DMS 273 treated with DMSO at 0.1 percent for 48 hours (cell line): ENCODE results near the gene ABCD4.
"Not testable (repeated sequence)": the region's sequence is repeated elsewhere in the genome, so short reads cannot be mapped to it uniquely, and the experiment has no call there.

Source experiments
- DNase-seq: peaks from one replicate; lab custom pipeline; 2025; lab: John Stamatoyannopoulos, UW

ABCD4 gene

GRCh38 chr14:74302152-74302628 is 544 bp downstream of the ABCD4 start:
- peak; percentile 51 for DNase-seq

- no peak for DNase-seq
These were observed 1.1 kb downstream of the ABCD4 start for GRCh38 chr14:74301594-74302151.

DNA sequence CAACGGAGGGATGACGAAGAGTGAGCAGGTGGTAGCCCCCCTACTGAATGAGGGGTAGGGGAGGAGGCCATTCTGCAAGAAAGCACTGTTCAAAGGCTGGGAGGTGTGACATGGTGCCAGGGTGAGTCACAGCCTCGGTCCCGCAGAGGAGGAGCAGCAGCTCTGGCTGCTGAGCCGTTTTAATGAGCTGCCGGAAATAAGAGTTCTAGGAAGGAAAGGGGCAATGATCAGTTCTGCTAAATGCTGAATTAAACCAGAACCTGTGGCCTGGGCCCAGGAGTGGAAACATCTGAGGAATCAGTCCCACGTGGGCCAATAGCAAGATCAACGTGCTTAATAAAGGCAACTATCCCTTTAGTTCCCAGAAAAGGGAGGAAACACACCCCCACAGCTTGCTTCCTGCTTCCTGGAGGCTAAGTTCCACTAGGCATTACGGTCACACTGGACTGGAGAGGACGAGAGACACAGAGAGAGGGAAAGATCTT is 3.6 kb downstream of the ABCD4 start:
- DNase-seq = no peak

GRCh38 chr14:74297986-74298385 is 4.7 kb downstream of the ABCD4 start:
- DNase-seq = no peak

GRCh38 chr14:74296037-74296467 is 6.7 kb downstream of the ABCD4 start:
- DNase-seq = no peak

DNA sequence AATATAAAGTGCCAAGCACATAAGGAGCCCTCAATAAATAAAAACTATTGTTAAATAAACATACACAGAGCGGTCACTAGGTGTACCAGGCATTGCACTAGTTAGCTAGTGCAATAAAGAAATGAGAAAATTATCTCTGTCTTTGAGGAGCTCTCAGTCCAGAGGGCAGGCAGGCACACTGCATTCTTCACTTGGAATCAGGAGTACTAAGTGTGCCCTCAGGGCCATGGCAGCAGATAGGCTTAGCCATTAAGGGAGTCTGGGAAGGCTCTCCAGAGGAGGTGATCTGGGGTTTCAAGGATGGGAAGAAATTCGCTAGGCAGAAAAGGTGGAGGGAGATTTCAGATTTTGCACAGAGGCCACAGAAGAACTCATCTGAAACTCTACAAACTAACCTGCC is 9.1 kb downstream of the ABCD4 start:
- DNase-seq = no peak

DNA sequence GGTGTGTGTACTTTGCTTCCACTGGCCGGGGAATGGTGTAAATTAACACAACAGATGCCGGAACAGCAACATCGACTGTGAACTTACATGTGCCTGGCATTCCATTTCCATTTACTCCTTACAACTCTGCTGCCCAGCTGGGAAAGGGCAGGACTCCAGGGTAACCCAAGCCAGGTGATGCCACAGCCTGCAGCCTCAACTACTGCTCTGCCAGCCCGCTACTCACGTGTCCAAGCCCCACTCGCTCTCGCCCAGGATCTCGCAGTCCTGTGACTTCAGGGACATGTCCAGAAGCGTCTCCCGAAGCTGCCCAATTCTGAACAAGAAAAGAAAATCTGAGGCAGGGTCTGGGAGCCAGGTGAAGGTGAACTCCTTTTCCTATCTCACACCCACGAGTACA is 10.7 kb downstream of the ABCD4 start:
- no peak for DNase-seq

- no peak for DNase-seq
These were observed 12.3 kb downstream of the ABCD4 start for GRCh38 chr14:74290415-74290814.

GRCh38 chr14:74289801-74290200 is 12.9 kb downstream of the ABCD4 start:
- no peak for DNase-seq

GRCh38 chr14:74286736-74287135 is 16.0 kb downstream of the ABCD4 start:
- no peak for DNase-seq

DNA sequence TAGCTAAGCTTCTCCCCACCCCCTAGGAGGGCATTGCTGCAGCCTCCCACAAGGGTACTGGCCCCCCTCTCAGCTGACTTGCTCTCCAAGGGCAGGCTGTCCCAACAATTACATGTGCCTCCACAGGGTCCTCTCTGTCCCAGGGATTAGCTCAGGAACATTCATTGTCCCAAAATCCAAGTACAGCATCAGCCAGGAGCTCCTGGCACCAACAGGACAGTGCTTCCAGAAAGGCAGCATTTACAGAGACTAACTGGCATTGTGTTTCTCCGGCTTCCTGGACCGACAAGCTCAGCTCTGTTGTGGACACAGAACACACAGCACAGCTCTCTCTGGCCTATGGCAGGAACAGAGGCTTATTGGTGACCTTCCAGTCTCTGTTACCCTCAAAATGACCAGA is 21.7 kb downstream of the ABCD4 start:
- DNase-seq = no peak

GRCh38 chr14:74278080-74278479 is 24.7 kb downstream of the ABCD4 start:
- DNase-seq = no peak

- peak; percentile 90 for DNase-seq
These were observed 27.4 kb downstream of the ABCD4 start for GRCh38 chr14:74275241-74275841.

DNA sequence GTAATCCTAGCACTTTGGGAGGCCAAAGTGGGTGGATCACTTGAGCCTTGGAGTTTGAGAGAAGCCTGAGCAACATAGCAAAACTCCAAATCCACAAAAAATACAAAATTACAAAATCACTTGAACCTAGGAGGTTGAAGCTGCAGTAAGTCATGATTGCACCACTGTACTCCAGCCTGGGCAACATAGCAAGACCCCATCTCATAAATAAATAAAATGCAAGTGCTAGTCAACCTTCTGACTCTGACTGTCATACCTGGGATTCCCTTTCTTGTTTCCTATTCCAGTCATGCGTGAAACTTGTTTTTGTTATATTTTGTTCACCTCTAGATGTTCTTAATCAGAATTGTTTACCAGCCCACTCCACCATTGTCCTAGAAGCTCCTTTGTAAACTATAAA is 31.4 kb downstream of the ABCD4 start:
- no peak for DNase-seq

GRCh38 chr14:74270382-74271177 is 32.2 kb downstream of the ABCD4 start:
- not testable (repeated sequence) for DNase-seq

DNA sequence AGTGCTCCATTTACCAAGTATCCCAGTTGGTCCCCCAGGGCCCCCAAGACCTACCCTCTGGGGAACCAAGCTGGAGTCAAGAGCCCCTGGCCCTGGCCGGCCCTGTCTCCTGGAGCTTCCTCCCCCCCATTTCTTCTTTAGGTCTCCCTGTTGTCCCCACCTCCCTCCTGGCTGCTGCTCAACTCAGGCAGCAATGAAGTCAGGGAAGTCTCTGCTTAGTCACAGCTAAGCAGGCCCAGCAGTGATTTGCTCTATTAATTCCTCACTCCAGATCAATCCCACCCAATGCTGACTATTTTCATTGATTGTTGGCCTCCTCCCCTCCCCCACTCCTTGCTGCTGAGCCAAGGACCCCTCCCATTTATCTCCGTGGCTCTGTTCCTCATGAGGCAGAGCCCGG is 35.1 kb downstream of the ABCD4 start:
- no peak for DNase-seq

GRCh38 chr14:74265301-74265965 is 37.3 kb downstream of the ABCD4 start:
- no peak for DNase-seq

GRCh38 chr14:74263921-74264320 is 38.8 kb downstream of the ABCD4 start:
- DNase-seq = no peak

- no peak for DNase-seq
These were observed 39.6 kb downstream of the ABCD4 start for GRCh38 chr14:74263181-74263580.

GRCh38 chr14:74262076-74262475 is 40.7 kb downstream of the ABCD4 start:
- no peak for DNase-seq

GRCh38 chr14:74261288-74261687 is 41.4 kb downstream of the ABCD4 start:
- DNase-seq = no peak

DNA sequence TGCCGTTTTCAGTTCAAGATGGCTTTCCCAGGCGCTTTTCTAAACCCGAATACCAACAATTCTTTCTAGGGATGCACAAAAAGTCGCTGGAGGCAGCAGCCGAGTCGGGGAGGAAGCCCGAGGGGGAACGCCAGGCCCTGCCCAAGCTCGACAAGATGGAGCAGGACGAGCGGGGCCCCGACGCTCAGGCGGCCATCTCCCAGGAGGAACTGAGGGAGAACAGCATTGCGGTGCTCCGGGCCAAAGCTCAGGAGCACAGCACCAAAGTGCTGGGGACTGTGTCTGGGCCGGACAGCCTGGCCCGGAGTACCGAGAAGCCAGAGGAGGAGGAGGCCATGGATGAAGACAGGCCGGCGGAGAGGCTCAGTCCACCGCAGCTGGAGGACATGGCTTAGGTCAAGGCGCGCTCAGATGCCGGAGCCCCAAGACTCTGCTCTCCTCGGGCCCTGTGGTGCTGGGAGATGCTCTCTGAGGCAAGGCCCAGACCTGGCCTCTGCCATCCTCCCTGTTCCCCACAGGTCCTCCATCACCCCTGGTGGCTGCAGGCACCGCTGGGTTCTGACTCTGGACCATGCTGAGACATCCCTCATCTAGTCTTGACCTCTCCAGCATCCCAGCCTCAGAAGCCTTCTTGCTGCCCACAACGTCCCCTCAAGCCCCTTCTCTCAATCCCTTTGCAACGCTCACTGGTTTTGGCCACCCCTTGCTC is 42.1 kb downstream of the ABCD4 start:
- no peak for DNase-seq
